Osteoblast (primary cell): Measurements from ENCODE around the gene CKLF. TPM values are rescaled to one million over a fixed set of nuclear protein-coding genes. Genes with fewer than 3 reads are reported as not detected.

ENCODE experiments used
- DNase-seq: peaks from one replicate; pipeline ENCODE4 v3.0.0; 2011; ENCODE audit warnings: low spot score, mixed read lengths; ENCODE audit not compliant: insufficient read length; ENCODE audit errors: missing footprints
- H2AFZ ChIP-seq: 2 replicates; pipeline ENCODE4 v1.6.0; 2011; ENCODE audit warnings: mild to moderate bottlenecking, low read length
- H3K27ac ChIP-seq: 2 replicates; pipeline ENCODE4 v1.5.1; 2011; ENCODE audit warnings: mild to moderate bottlenecking, low read depth, low read length, moderate library complexity
- H3K27me3 ChIP-seq: 2 replicates; pipeline ENCODE4 v1.6.0; 2012; ENCODE audit warnings: mild to moderate bottlenecking, control low read depth, inconsistent platforms, low read length, moderate library complexity; ENCODE audit not compliant: insufficient read depth
- H3K36me3 ChIP-seq: 2 replicates; pipeline ENCODE4 v1.5.1; 2011; ENCODE audit warnings: mild to moderate bottlenecking, low read length, control low read depth, moderate library complexity; ENCODE audit not compliant: insufficient read depth
- H3K4me1 ChIP-seq: 2 replicates; pipeline ENCODE4 v1.5.1; 2011; ENCODE audit warnings: mild to moderate bottlenecking, low read length, control low read depth, moderate library complexity; ENCODE audit not compliant: insufficient read depth
- H3K4me2 ChIP-seq: 2 replicates; pipeline ENCODE4 v1.6.0; 2011; ENCODE audit warnings: mild to moderate bottlenecking, low read length; ENCODE audit not compliant: insufficient read depth
- H3K4me3 ChIP-seq: fragments of 200-600 bp; sonication (generic); 3 replicates; pipeline ENCODE4 v1.5.1; 2012; ENCODE audit warnings: mild to moderate bottlenecking, low read length, inconsistent platforms; ENCODE audit not compliant: insufficient read depth
- H3K79me2 ChIP-seq: 2 replicates; pipeline ENCODE4 v1.6.0; 2012; ENCODE audit warnings: mild to moderate bottlenecking, low read length, control low read depth, inconsistent platforms; ENCODE audit not compliant: insufficient read depth
- H3K9me3 ChIP-seq: 2 replicates; pipeline ENCODE4 v1.5.1; 2011; ENCODE audit warnings: low read depth, low read length, control low read depth
- H4K20me1 ChIP-seq: 2 replicates; pipeline ENCODE4 v1.6.0; 2012; ENCODE audit warnings: mild to moderate bottlenecking, low read length, control low read depth; ENCODE audit not compliant: insufficient read depth
- CTCF ChIP-seq: IDR thresholded peaks from 2 replicates; pipeline ENCODE4 v1.5.1; 2011; ENCODE audit warnings: mild to moderate bottlenecking, low read depth, low read length, moderate library complexity; ENCODE audit errors: extremely low read depth
- total RNA-seq: library from RNA; depleted of rRNA; stranded (reverse); fragments of >200 nt; gene quantifications from 2 replicates; pipeline ENCODE4 v1.2.3, GENCODE V29; 2012

Gene CKLF
- total RNA-seq, 1 donor, result 46.0 TPM

GRCh38 chr16:66588981-66589713, 36.8 kb downstream of the CKLF start:
- peak; percentile 84 for TF ChIP-seq CTCF
- Histone ChIP-seq H3K36me3 (no peaks in the 10 kb centered on the region), H3K4me2 (no peak overlapping the region), H3K9me3 (no peaks in the 10 kb centered on the region), H3K79me2 (no peaks in the 10 kb centered on the region), H3K27ac (no peak overlapping the region), H3K27me3 (no peaks in the 10 kb centered on the region), H2AFZ (peak overlapping the region; percentile 29), H3K4me3 (no peak overlapping the region), H4K20me1 (no peaks in the 10 kb centered on the region), H3K4me1 (peaks cover 4% of the 10 kb centered on the region)
- DNase-seq, result peak; percentile 88

GRCh38 chr16:66590322-66590721, 37.9 kb downstream of the CKLF start:
- peak overlapping the region; percentile 42 for H3K4me2 ChIP-seq
- no peak overlapping the region for H2AFZ ChIP-seq
- DNase-seq, result no peak
- TF ChIP-seq CTCF, result no peak
- no peaks in the 10 kb centered on the region for H3K27me3 ChIP-seq
- H3K9me3 ChIP-seq, result no peaks in the 10 kb centered on the region
- H3K79me2 ChIP-seq, result no peaks in the 10 kb centered on the region
- H3K36me3 ChIP-seq, result no peaks in the 10 kb centered on the region
- no peak overlapping the region for H3K27ac ChIP-seq
- peaks cover 4% of the 10 kb centered on the region for H3K4me1 ChIP-seq
- H4K20me1 ChIP-seq, result no peaks in the 10 kb centered on the region
- H3K4me3 ChIP-seq, result peak overlapping the region; percentile 15

- no peak overlapping the region for H3K4me3 ChIP-seq
- no peak for TF ChIP-seq CTCF
These were observed 38.6 kb downstream of the CKLF start for GRCh38 chr16:66591018-66591417.

GRCh38 chr16:66592241-66592640, 39.9 kb downstream of the CKLF start:
- TF ChIP-seq CTCF, result no peak
- Histone ChIP-seq H3K4me2 (no peak overlapping the region), H4K20me1 (no peaks in the 10 kb centered on the region), H3K27me3 (no peaks in the 10 kb centered on the region), H3K36me3 (no peaks in the 10 kb centered on the region), H3K4me3 (no peak overlapping the region), H2AFZ (no peak overlapping the region), H3K9me3 (no peaks in the 10 kb centered on the region), H3K27ac (no peak overlapping the region), H3K4me1 (peaks cover 4% of the 10 kb centered on the region), H3K79me2 (no peaks in the 10 kb centered on the region)
- no peak for DNase-seq

More at GRCh38 chr16:66591018-66591417, 38.6 kb downstream of the CKLF start:
- Histone ChIP-seq H3K4me1 (peaks cover 4% of the 10 kb centered on the region), H2AFZ (no peak overlapping the region), H3K79me2 (no peaks in the 10 kb centered on the region), H3K36me3 (no peaks in the 10 kb centered on the region), H3K27me3 (no peaks in the 10 kb centered on the region), H3K4me2 (no peak overlapping the region), H3K9me3 (no peaks in the 10 kb centered on the region), H3K27ac (no peak overlapping the region), H4K20me1 (no peaks in the 10 kb centered on the region)
- DNase-seq, result no peak
